HG02678 (cell line): ENCODE data around the gene PEF1.

ENCODE experiments used
- ATAC-seq: cut with Tn5 transposase; IDR thresholded peaks from one replicate; pipeline ENCODE4 v1.9.1; 2021; ENCODE audit warnings: mild to moderate bottlenecking, moderate library complexity; ENCODE audit not compliant: unreplicated experiment

PEF1 gene

DNA sequence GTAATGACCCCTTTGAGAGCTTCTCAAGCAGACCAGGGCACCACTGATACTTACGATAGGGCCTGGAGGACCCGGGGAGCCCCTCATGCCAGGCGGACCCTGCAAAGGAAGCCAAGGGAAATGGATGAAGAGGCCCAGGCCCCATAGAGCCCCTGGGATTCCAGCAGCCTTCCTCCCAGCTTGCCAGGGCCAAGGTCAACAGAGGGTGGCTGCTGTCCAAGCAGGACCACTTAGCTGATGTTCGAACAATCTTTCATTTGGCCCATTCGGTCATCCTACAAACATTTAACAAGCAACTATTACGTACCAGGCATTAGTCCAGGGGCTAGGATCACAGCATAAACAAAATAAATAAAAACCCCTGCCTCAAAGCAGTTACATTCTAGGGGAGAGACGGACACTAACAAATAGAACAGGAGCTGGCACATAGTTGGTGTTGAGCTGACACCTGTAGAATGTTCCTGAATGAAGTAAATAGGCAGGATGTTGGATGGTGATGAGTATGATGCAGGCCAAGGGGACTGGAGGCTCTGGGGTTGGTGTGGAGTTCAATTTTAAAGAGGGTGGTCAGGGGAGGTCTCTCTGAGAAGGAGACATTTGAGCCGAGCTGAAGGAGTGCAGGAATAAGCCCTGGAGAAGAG lies 27.0 kb upstream of the PEF1 start:
- no peak for ATAC-seq

- no peak for ATAC-seq
These were observed 26.5 kb upstream of the PEF1 start for GRCh38 chr1:31671147-31671546.

DNA sequence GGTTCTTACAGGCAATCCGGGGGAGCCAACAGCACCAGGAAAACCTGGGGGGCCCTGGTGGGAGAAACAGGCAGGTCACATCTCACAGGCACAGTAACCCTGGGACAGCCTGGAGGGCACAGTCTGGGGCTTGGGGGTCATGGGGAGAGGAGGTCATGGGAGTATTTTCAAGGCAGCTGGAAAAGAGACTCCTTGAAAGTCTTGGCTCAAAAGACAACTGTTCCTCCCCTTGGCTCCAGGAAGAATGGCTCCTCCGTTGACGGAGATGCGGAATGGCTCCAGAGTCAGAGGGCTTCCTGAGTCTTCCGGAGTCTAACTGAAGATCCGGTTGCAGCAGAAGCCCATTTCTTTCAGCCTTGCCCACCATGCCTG lies 25.9 kb upstream of the PEF1 start:
- ATAC-seq = no peak

GRCh38 chr1:31669786-31670592 lies 25.3 kb upstream of the PEF1 start:
- ATAC-seq = no peak

DNA sequence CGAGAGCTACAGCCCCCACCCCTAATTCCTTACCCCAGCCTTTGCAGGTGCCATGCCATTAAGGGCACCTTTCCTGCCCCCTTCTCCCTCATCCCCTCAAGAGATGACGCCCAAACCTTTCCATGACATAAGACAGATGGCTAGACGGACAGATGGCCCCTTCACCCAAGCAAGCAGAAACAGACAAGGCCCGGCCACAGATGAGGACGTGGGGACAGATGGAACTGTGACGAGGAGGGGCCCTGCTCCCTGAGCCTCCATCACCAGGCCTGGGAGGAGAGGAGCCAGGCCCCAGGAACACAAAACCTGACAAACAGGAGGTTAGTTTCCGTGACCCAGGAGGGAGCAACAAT lies 24.7 kb upstream of the PEF1 start:
- no peak for ATAC-seq

DNA sequence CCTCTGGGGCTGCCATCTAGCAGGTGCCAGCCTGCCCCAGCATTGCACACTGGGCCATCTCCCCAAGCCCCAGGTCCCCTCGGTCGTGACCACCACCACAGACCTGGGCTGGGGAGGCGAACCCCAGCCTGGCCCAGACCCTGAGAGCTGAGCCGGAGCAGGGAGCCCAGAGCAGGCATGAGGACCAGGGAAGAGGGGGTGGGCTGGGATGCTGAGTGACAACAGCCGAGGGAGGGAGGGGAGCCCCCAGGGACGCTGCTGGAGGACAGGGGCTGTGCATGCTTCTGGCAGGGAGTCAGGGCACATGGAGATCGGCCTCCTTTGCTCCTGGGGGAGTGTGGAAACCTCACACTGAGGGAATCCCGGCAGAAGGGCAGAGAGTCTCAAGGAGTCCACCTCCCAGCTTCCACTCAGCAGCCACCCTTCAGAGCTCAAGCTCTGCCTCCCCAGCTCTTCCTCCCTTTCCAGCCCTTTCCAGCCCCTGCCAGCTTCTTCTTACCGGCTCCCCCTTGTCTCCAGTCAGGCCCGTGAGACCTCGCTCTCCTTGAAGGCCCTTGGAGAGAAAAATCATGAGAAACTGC lies 23.7 kb upstream of the PEF1 start:
- no peak for ATAC-seq

- ATAC-seq = no peak
These were observed 22.5 kb upstream of the PEF1 start for GRCh38 chr1:31667065-31667785.

DNA sequence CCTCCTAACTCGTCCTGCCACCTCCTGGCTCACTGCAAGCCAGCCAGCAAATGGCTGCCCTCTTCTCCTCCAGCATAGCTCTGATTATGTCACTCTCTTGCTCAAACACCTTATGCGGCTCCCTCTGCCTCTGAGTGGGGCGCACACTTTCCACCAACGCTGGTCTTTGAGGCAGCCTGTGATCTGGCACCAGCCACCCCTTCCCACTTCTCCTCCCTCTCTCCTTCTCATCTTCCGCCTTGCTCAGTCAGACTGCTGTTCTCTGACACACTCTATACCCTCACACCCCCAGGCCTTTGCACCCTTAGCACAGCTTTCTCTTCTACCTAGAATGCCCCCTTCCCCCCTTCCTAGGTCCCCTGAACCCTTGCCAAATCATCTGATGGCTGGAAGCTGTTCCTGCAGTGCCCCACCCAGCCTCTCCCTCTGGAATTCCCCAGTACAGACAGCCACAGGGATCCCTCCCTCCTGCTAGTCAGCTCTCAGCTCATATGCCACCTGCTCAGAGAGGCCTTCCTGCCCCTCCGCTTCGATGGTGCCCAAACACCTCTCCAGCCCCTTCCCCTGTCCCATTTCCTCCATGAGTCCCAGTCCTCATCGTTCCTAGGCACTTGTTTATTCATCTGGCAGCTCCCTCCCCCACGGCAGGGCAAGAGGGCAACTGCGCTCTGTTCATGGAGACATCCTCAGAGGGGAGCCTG lies 21.7 kb upstream of the PEF1 start:
- ATAC-seq = no peak

DNA sequence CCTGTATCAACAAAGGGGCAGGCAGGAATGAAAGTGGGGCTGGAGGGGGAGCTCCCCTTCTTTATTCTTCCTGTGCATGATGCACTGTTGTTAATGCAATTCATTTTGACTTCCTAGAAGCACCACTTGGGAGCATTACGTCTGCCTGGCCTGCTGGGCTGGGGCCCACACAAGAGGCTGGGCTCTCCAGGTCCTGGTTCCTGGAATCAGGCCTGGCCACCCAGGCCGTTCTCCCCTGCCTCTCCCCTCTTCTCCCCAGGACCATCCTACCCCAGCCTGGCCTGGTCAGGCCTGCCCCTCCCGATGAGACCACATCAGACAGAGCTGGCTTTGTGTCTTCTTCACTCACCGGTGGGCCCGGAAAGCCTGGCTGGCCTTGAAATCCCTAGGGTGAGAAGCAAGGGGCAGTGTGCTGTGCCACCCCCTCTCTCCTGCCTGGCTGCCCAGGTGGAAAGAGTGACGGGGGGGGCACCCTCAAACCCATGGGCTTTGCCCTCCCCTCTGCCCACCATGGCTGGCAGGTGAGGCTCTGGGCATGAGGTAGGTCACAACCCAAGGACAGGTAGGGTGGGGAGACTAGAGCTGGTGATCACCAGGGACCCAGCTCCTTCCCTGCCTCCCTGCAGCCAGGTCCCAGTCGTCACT lies 20.7 kb upstream of the PEF1 start:
- ATAC-seq = no peak

DNA sequence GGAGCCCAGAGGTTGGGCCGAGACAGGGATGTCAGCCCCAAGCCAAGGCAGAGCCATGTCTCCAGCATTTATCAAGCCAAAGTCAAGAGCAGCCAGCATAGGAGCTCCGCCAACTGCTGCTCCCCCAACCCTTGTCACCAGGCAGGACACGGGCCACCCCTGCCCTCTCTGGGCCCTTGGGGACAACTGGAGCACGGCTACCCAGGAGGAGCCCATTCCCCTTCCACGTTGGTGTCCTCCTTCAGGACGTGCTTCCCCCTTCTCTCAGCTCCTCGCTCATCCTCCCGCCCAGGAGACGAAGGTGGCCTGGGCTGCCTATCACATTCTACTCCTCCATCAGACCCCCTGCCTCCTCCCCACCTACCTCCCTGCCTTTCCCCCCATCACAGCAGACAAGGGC lies 19.9 kb upstream of the PEF1 start:
- no peak for ATAC-seq

GRCh38 chr1:31663622-31664452 lies 19.2 kb upstream of the PEF1 start:
- no peak for ATAC-seq

DNA sequence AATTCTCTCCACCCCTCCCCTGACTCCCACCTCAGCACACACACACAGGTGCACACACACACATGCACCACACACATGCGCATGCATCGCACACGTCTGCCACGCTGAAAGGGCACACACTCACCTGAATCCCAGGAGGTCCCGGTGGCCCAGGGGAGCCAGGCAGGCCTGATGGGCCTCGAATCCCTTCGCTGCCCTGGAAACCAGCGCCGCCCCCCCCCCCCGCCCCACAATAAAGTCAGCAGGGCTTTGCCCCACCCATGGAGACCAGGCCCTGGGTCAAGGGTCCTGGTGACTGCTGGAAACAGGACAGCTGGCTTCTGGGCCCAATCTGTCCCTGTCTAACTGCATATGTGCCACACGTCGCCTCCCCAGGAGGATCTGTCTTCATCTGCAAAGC lies 17.8 kb upstream of the PEF1 start:
- no peak for ATAC-seq

DNA sequence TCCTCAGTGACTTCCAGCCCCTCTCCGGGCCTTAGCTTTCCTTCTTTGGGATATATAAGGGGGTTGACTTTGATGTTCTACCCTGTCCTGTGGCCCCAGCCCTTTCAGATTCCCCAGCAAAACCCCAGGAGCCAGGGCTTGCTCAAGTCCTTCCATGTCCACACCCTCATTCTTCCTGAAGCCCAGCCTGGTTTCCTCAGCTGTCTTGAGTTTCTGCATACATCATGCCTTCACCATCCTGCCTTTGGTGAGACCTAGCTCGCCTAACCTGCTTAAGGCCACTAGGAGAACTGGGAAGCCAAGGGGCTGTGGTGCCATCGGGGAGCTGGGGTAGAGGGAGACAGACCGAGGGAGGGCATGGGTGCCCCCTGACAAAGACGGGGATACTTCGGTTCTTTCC lies 17.2 kb upstream of the PEF1 start:
- no peak for ATAC-seq

DNA sequence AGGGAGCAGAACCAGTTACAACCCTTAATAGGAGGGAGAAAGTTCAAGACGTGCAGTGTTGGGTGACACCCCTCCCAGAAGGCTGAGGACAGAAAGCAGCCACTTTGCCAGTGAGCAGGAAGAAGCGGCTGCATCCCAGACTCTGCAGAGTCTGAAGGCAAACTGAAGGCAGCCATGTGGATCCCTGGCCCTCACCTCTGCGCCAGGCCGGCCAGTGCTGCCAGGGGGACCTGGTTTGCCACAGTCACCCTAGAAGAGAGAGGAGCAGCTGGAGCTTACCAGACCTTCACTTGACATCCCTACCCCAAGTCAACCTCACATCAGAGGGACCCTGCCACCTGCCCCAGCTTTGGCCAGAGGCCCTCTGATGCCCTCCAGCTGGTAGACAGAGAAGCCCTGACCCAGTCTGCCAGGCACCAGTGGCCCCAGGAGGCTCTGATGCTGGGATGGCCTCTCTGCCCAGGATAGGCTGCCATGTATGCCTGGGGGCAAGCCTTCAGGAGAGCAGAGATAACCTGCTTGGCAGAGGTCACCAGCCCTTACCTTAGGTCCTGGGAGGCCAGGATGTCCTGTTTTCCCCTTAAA lies 16.3 kb upstream of the PEF1 start:
- no peak for ATAC-seq

GRCh38 chr1:31659889-31660288 lies 15.2 kb upstream of the PEF1 start:
- no peak for ATAC-seq

- ATAC-seq = no peak
These were observed 14.0 kb upstream of the PEF1 start for GRCh38 chr1:31658721-31659120.

GRCh38 chr1:31657972-31658510 lies 13.4 kb upstream of the PEF1 start:
- ATAC-seq = no peak

DNA sequence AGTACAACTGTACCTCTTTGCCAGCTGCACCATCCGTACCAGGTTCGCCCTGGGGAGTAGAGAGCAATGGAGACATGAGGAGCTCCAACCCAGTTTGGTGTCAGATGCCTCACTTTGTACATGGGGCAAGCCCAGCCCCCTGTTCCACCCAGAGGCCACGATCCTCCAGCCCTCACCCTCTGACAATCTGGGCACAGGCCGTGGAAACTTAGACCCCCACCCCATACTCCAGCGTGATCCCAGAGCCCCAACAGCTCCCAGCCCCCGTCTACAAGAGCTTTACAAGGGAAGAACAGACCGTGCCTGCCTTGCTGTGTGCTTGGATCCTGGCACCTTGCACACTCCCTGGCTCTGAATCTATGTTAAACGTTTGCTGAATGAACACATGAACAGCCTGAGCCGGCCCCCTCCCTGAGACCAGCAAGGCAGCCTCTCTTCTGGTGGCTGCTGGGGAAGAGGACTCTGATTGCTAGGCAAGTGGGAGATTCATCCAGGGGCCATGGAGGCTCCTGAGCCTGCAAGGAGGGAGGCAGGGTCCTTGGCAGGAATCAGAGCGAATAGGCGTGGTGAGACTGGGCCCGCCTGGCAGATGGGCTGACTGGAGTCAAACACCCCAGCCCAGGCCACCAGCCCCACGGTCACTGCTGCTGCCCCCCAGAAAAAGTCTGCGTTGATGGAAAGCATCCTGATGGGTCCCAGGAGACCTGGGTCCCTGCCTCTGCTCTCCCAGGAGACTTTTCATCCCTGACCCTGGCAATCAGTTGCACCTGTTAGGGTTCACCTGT lies 12.5 kb upstream of the PEF1 start:
- ATAC-seq = no peak
